ENCODE measurements around the gene IGFBP4. TPM values are rescaled to one million over a fixed set of nuclear protein-coding genes. Genes with fewer than 3 reads are reported as not detected.
A peak's percentile ranks its signal among the peaks of the same experiment; 100 is the strongest.

Gene IGFBP4
- total and polyA plus RNA-seq, 2 of the 13 experiments (the other 11 are each of a cell fraction or from before 2014, with no cell fraction given): 4.1 to 49.0 TPM

DNA sequence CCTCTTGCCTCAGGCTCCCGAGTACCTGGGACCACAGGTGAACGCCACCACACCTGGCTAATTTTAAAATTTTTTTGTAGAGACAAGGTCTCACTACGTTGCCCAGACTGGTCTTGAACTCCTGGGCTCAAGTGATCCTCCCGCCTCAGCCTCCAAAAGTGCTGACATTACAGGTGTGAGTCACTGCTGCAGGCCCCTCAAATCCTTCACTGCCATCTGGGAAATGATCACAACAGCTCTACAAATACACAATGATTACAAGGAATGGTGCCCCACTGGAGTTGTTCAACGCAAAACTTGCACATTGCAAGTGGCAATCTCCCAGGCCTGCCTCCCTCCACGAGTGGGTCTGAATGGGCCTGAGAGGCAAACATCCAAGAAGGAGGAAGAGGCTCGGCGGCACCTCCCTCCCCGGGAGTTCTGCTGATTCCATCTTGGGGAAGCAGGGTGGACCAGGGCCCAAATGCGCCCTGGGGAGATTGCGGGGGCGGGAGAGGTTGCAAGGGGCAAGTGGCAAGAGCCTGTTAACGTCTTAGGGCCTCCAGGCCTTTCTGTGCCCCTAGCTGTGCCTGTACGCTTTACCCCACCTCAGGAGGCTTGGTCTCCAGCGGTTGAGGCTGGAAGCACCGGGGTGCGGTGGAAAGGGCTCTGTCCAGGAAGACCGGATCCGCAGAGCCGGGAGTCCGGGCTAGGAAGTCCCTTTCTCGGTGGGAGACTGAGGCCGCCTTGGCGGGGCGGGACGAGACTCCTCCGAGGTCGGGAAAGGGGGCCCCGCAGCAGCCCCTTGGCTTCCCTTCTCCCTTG lies 656 bp upstream of the IGFBP4 start (continued):
- TF ChIP-seq, protein P1, sequence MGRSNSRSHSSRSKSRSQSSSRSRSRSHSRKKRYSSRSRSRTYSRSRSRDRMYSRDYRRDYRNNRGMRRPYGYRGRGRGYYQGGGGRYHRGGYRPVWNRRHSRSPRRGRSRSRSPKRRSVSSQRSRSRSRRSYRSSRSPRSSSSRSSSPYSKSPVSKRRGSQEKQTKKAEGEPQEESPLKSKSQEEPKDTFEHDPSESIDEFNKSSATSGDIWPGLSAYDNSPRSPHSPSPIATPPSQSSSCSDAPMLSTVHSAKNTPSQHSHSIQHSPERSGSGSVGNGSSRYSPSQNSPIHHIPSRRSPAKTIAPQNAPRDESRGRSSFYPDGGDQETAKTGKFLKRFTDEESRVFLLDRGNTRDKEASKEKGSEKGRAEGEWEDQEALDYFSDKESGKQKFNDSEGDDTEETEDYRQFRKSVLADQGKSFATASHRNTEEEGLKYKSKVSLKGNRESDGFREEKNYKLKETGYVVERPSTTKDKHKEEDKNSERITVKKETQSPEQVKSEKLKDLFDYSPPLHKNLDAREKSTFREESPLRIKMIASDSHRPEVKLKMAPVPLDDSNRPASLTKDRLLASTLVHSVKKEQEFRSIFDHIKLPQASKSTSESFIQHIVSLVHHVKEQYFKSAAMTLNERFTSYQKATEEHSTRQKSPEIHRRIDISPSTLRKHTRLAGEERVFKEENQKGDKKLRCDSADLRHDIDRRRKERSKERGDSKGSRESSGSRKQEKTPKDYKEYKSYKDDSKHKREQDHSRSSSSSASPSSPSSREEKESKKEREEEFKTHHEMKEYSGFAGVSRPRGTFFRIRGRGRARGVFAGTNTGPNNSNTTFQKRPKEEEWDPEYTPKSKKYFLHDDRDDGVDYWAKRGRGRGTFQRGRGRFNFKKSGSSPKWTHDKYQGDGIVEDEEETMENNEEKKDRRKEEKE (IDR thresholded peaks at IDR 0.05): no peak
- TF ChIP-seq NBN (conservative IDR thresholded peaks at IDR 0.05) (no peak), HIVEP1 (CRISPR knock-in tag; IDR thresholded peaks at IDR 0.05) (peak; percentile 32; the same call in 1 of the 2 replicates), ZBTB7B (CRISPR knock-in tag; IDR thresholded peaks at IDR 0.05) (0 out of 2 replicates have a peak, but pooled peaks have one; percentile 17), CAMTA2 (CRISPR knock-in tag; IDR thresholded peaks at IDR 0.05; ENCODE audit: borderline replicate concordance) (no peak), KDM2A (CRISPR knock-in tag; IDR thresholded peaks at IDR 0.05; ENCODE audit: borderline replicate concordance, low read depth) (0 out of 2 replicates have a peak, but pooled peaks have one; percentile 21), ZNF768 (CRISPR knock-in tag; IDR thresholded peaks at IDR 0.05) (0 out of 2 replicates have a peak, but pooled peaks have one; percentile 17), HDAC2 (CRISPR knock-in tag; IDR thresholded peaks at IDR 0.05) (peak; percentile 12; the same call in 1 of the 2 replicates), ZNF547 (CRISPR knock-in tag; IDR thresholded peaks at IDR 0.05) (no peak), ZMYM4 (CRISPR knock-in tag; IDR thresholded peaks at IDR 0.05) (no peak), REPIN1 (CRISPR knock-in tag; IDR thresholded peaks at IDR 0.05; ENCODE audit: borderline replicate concordance, low read depth) (no peak), RBAK (CRISPR knock-in tag; IDR thresholded peaks at IDR 0.05) (no peak), NR3C1 (CRISPR knock-in tag; IDR thresholded peaks at IDR 0.05) (no peak), ZNF468 (CRISPR knock-in tag; IDR thresholded peaks at IDR 0.05) (no peak), MAFK (conservative IDR thresholded peaks at IDR 0.05 in 1 of 2, IDR thresholded peaks at IDR 0.05 in 1 of 2; ENCODE audit: low read length in 2 of 2) (peak; percentile 7 to 37; a peak in 1 of 4 replicates)
- TF ChIP-seq, protein P2, sequence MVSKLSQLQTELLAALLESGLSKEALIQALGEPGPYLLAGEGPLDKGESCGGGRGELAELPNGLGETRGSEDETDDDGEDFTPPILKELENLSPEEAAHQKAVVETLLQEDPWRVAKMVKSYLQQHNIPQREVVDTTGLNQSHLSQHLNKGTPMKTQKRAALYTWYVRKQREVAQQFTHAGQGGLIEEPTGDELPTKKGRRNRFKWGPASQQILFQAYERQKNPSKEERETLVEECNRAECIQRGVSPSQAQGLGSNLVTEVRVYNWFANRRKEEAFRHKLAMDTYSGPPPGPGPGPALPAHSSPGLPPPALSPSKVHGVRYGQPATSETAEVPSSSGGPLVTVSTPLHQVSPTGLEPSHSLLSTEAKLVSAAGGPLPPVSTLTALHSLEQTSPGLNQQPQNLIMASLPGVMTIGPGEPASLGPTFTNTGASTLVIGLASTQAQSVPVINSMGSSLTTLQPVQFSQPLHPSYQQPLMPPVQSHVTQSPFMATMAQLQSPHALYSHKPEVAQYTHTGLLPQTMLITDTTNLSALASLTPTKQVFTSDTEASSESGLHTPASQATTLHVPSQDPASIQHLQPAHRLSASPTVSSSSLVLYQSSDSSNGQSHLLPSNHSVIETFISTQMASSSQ (IDR thresholded peaks at IDR 0.05; ENCODE audit: low read depth): no peak
- TF ChIP-seq, protein P2 (CRISPR knock-in tag; IDR thresholded peaks at IDR 0.05; ENCODE audit: borderline replicate concordance): no peak
- TF ChIP-seq, protein P3, sequence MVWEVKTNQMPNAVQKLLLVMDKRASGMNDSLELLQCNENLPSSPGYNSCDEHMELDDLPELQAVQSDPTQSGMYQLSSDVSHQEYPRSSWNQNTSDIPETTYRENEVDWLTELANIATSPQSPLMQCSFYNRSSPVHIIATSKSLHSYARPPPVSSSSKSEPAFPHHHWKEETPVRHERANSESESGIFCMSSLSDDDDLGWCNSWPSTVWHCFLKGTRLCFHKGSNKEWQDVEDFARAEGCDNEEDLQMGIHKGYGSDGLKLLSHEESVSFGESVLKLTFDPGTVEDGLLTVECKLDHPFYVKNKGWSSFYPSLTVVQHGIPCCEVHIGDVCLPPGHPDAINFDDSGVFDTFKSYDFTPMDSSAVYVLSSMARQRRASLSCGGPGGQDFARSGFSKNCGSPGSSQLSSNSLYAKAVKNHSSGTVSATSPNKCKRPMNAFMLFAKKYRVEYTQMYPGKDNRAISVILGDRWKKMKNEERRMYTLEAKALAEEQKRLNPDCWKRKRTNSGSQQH (CRISPR knock-in tag; IDR thresholded peaks at IDR 0.05; ENCODE audit: low read depth): no peak
- TF ChIP-seq, protein P4, sequence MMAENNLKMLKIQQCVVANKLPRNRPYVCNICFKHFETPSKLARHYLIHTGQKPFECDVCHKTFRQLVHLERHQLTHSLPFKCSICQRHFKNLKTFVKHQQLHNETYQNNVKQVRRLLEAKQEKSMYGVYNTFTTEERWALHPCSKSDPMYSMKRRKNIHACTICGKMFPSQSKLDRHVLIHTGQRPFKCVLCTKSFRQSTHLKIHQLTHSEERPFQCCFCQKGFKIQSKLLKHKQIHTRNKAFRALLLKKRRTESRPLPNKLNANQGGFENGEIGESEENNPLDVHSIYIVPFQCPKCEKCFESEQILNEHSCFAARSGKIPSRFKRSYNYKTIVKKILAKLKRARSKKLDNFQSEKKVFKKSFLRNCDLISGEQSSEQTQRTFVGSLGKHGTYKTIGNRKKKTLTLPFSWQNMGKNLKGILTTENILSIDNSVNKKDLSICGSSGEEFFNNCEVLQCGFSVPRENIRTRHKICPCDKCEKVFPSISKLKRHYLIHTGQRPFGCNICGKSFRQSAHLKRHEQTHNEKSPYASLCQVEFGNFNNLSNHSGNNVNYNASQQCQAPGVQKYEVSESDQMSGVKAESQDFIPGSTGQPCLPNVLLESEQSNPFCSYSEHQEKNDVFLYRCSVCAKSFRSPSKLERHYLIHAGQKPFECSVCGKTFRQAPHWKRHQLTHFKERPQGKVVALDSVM (CRISPR knock-in tag; IDR thresholded peaks at IDR 0.05): peak; percentile 39

Data from HepG2 (cell line).